Smooth muscle cell (in vitro differentiated cells): ENCODE measurements around the gene WWOX. TPM values are rescaled to one million over a fixed set of nuclear protein-coding genes. Genes with fewer than 3 reads are reported as not detected.

ENCODE experiments used
- DNase-seq: peaks from one replicate; lab custom pipeline; 2025; ENCODE audit not compliant: unreplicated experiment; lab: John Stamatoyannopoulos, UW
- H2AFZ ChIP-seq: fragments of 200-600 bp; sonication (generic); 2 replicates; pipeline ENCODE4 v1.6.0; 2016; ENCODE audit warnings: antibody characterized with exemption, low read depth, mild to moderate bottlenecking
- H3F3A ChIP-seq: fragments of 200-600 bp; sonication (generic); 2 replicates; pipeline ENCODE4 v1.6.0; 2017; ENCODE audit warnings: antibody characterized with exemption, low read depth
- H3K27ac ChIP-seq: fragments of 200-600 bp; sonication (generic); 2 replicates; pipeline ENCODE4 v1.5.1; 2016; ENCODE audit warnings: low read depth, mild to moderate bottlenecking
- H3K27me3 ChIP-seq: fragments of 200-600 bp; sonication (generic); 2 replicates; pipeline ENCODE4 v1.6.1; 2016; ENCODE audit warnings: low read depth, mild to moderate bottlenecking
- H3K36me3 ChIP-seq: fragments of 200-600 bp; sonication (generic); 2 replicates; pipeline ENCODE4 v1.5.1; 2016; ENCODE audit warnings: low read depth
- H3K4me1 ChIP-seq: fragments of 200-600 bp; sonication (generic); 2 replicates; pipeline ENCODE4 v1.5.1; 2016; ENCODE audit warnings: low read depth
- H3K4me2 ChIP-seq: fragments of 200-600 bp; sonication (generic); 2 replicates; pipeline ENCODE4 v1.6.0; 2016; ENCODE audit warnings: mild to moderate bottlenecking
- H3K4me3 ChIP-seq: fragments of 200-600 bp; sonication (generic); 2 replicates; pipeline ENCODE4 v1.5.1; 2016; ENCODE audit warnings: mild to moderate bottlenecking
- H3K79me2 ChIP-seq: fragments of 200-600 bp; sonication (generic); 2 replicates; pipeline ENCODE4 v1.6.0; 2016; ENCODE audit warnings: low read depth, mild to moderate bottlenecking
- H3K9ac ChIP-seq: fragments of 200-600 bp; sonication (generic); 2 replicates; pipeline ENCODE4 v1.6.0; 2016; ENCODE audit warnings: low read depth
- H3K9me3 ChIP-seq: fragments of 200-600 bp; sonication (generic); replicated peaks from 2 replicates; pipeline ENCODE4 v1.5.1; 2016; ENCODE audit warnings: low read depth
- H4K20me1 ChIP-seq: fragments of 200-600 bp; sonication (generic); 2 replicates; pipeline ENCODE4 v1.6.0; 2016; ENCODE audit warnings: low read depth
- CTCF ChIP-seq: fragments of 200-600 bp; sonication (generic); IDR thresholded peaks from 2 replicates; pipeline ENCODE4 v1.5.1; 2017; ENCODE audit warnings: borderline replicate concordance, mild to moderate bottlenecking, antibody characterized with exemption; ENCODE audit not compliant: insufficient read depth, poor library complexity, severe bottlenecking
- WGBS: methylation state at CpG from one replicate; pipeline ENCODE4 v1.1.7; 2016; ENCODE audit warnings: low lambda C conversion rate; 5-methylcytosine and 5-hydroxymethylcytosine counted together
- polyA plus RNA-seq: library from polyadenylated mRNA; unstranded; fragments of >200 nt; fragmentation: Nextera tagmentation; extraction: Ambion mirVana; gene quantifications from 2 replicates; pipeline ENCODE4 v1.2.1, GENCODE V29; 2016
- total RNA-seq: library from RNA; depleted of rRNA; stranded (reverse); fragments of >200 nt; gene quantifications from 2 replicates; pipeline ENCODE4 v1.2.3, GENCODE V29; 2014

The WWOX gene
- total and polyA plus RNA-seq, 2 experiments from 2014 or later = 7.5 to 14.0 TPM

- H2AFZ ChIP-seq = no peak overlapping the region
- 63% methylated on average over 2 of the region's 2 CpGs for WGBS
- no peak overlapping the region for H3K27ac ChIP-seq
- H3K9me3 ChIP-seq = no peaks in the 10 kb centered on the region
- TF ChIP-seq CTCF = no peak
- H3K27me3 ChIP-seq = no peaks in the 10 kb centered on the region
- no peaks in the 10 kb centered on the region for H3F3A ChIP-seq
- no peak overlapping the region for H3K4me2 ChIP-seq
- no peaks in the 10 kb centered on the region for H3K36me3 ChIP-seq
- peaks cover 9% of the 10 kb centered on the region for H3K4me1 ChIP-seq
- H3K9ac ChIP-seq = no peak overlapping the region
- H4K20me1 ChIP-seq = no peaks in the 10 kb centered on the region
- DNase-seq = no peak
- H3K79me2 ChIP-seq = no peaks in the 10 kb centered on the region
- H3K4me3 ChIP-seq = no peak overlapping the region
Measured at GRCh38 chr16:78624366-78624765, 524.9 kb downstream of the WWOX start.

- no peak overlapping the region for H3K4me3 ChIP-seq
- 86% methylated on average over 8 of the region's 8 CpGs for WGBS
- no peak overlapping the region for H3K9ac ChIP-seq
- H3K4me1 ChIP-seq = peaks cover 9% of the 10 kb centered on the region
- no peak overlapping the region for H3K27ac ChIP-seq
- H3K36me3 ChIP-seq = no peaks in the 10 kb centered on the region
- no peaks in the 10 kb centered on the region for H3K27me3 ChIP-seq
- no peak overlapping the region for H3K4me2 ChIP-seq
- H4K20me1 ChIP-seq = no peaks in the 10 kb centered on the region
- H3K9me3 ChIP-seq = no peaks in the 10 kb centered on the region
- DNase-seq = no peak
- TF ChIP-seq CTCF = no peak
- no peak overlapping the region for H2AFZ ChIP-seq
- H3K79me2 ChIP-seq = no peaks in the 10 kb centered on the region
- H3F3A ChIP-seq = no peaks in the 10 kb centered on the region
Measured at GRCh38 chr16:78628461-78629045, 529.1 kb downstream of the WWOX start.

GRCh38 chr16:78629173-78629572 is 529.7 kb downstream of the WWOX start:
- H4K20me1 ChIP-seq = no peaks in the 10 kb centered on the region
- no peak overlapping the region for H3K9ac ChIP-seq
- H2AFZ ChIP-seq = no peak overlapping the region
- H3K36me3 ChIP-seq = no peaks in the 10 kb centered on the region
- peaks cover 9% of the 10 kb centered on the region for H3K4me1 ChIP-seq
- H3F3A ChIP-seq = no peaks in the 10 kb centered on the region
- no peaks in the 10 kb centered on the region for H3K9me3 ChIP-seq
- no peaks in the 10 kb centered on the region for H3K79me2 ChIP-seq
- no peak overlapping the region for H3K4me2 ChIP-seq
- DNase-seq = no peak
- TF ChIP-seq CTCF = no peak
- 0% methylated on average over 1 of the region's 1 CpG for WGBS
- no peak overlapping the region for H3K4me3 ChIP-seq
- no peaks in the 10 kb centered on the region for H3K27me3 ChIP-seq
- H3K27ac ChIP-seq = no peak overlapping the region

GRCh38 chr16:78630102-78630501 is 530.6 kb downstream of the WWOX start:
- no peaks in the 10 kb centered on the region for H3F3A ChIP-seq
- peaks cover 9% of the 10 kb centered on the region for H3K4me1 ChIP-seq
- H2AFZ ChIP-seq = no peak overlapping the region
- no peaks in the 10 kb centered on the region for H3K9me3 ChIP-seq
- H3K79me2 ChIP-seq = no peaks in the 10 kb centered on the region
- no peak overlapping the region for H3K27ac ChIP-seq
- WGBS = 91% methylated on average over 3 of the region's 3 CpGs
- H3K9ac ChIP-seq = no peak overlapping the region
- no peaks in the 10 kb centered on the region for H3K27me3 ChIP-seq
- no peak overlapping the region for H3K4me3 ChIP-seq
- H3K36me3 ChIP-seq = no peaks in the 10 kb centered on the region
- no peak for DNase-seq
- H3K4me2 ChIP-seq = no peak overlapping the region
- no peaks in the 10 kb centered on the region for H4K20me1 ChIP-seq
- TF ChIP-seq CTCF = no peak
